NCI-H2171 treated with DMSO at 0.1 percent for 48 hours (cell line): ENCODE data around the gene PLA1A.
A peak's percentile ranks its signal among the peaks of the same experiment; 100 is the strongest.

Source experiments
- DNase-seq: peaks from one replicate; lab custom pipeline; 2025; lab: John Stamatoyannopoulos, UW

Gene PLA1A

GRCh38 chr3:119636891-119637611, 39.4 kb downstream of the PLA1A start:
- no peak for DNase-seq

GRCh38 chr3:119637679-119638477, 40.2 kb downstream of the PLA1A start:
- no peak for DNase-seq

- DNase-seq: no peak
These were observed 42.0 kb downstream of the PLA1A start for GRCh38 chr3:119639494-119640350.

- no peak for DNase-seq
These were observed 43.7 kb downstream of the PLA1A start for GRCh38 chr3:119641416-119641815.

- peak; percentile 8 for DNase-seq
These were observed 45.2 kb downstream of the PLA1A start for GRCh38 chr3:119642746-119643473.

GRCh38 chr3:119643528-119643927, 45.8 kb downstream of the PLA1A start:
- DNase-seq: no peak

- no peak for DNase-seq
These were observed 46.8 kb downstream of the PLA1A start for GRCh38 chr3:119644481-119644880.

- no peak for DNase-seq
These were observed 48.1 kb downstream of the PLA1A start for GRCh38 chr3:119645813-119646212.

GRCh38 chr3:119647171-119647570, 49.5 kb downstream of the PLA1A start:
- DNase-seq: no peak

GRCh38 chr3:119647843-119648575, 50.3 kb downstream of the PLA1A start:
- DNase-seq: no peak

- DNase-seq: peak; percentile 18
These were observed 52.1 kb downstream of the PLA1A start for GRCh38 chr3:119649761-119650160.

GRCh38 chr3:119652306-119653033, 54.8 kb downstream of the PLA1A start:
- no peak for DNase-seq

GRCh38 chr3:119653876-119654275, 56.2 kb downstream of the PLA1A start:
- no peak for DNase-seq

GRCh38 chr3:119657887-119658702, 60.4 kb downstream of the PLA1A start:
- no peak for DNase-seq

- DNase-seq: no peak
These were observed 61.3 kb downstream of the PLA1A start for GRCh38 chr3:119658994-119659393.

GRCh38 chr3:119659606-119660291, 62.1 kb downstream of the PLA1A start:
- no peak for DNase-seq

GRCh38 chr3:119660474-119661440, 63.1 kb downstream of the PLA1A start, which contains the start of gene POPDC2:
Gene POPDC2 (minus strand): TSS chr3:119660589. CDS start chr3:119660423, 166 bp downstream.
- no peak for DNase-seq
